Trophoblast cell (in vitro differentiated cells and primary cell): ENCODE measurements around the gene ZW10.

Experiments
- DNase-seq, 2 donors: peaks; one replicate each; pipeline ENCODE4 v3.0.0-alpha.2; 2016
- H2AFZ ChIP-seq: 2 replicates; pipeline ENCODE4 v1.6.1; 2013; ENCODE audit warnings: low read length, moderate library complexity, mild to moderate bottlenecking; ENCODE audit not compliant: insufficient read depth, poor library complexity
- H2AK5ac ChIP-seq: 2 replicates; pipeline ENCODE4 v1.6.1; 2013; ENCODE audit warnings: mild to moderate bottlenecking, low read length
- H2BK120ac ChIP-seq: 2 replicates; pipeline ENCODE4 v1.6.1; 2013; ENCODE audit warnings: low read length, mild to moderate bottlenecking, moderate library complexity; ENCODE audit not compliant: insufficient read depth, poor library complexity
- H2BK12ac ChIP-seq: 2 replicates; pipeline ENCODE4 v1.6.1; 2013; ENCODE audit warnings: mild to moderate bottlenecking, low read length, moderate library complexity
- H2BK5ac ChIP-seq: 2 replicates; pipeline ENCODE4 v1.6.1; 2013; ENCODE audit warnings: low read length, low read depth, moderate library complexity, mild to moderate bottlenecking; ENCODE audit not compliant: poor library complexity
- H3K14ac ChIP-seq: 2 replicates; pipeline ENCODE4 v1.6.1; 2013; ENCODE audit warnings: mild to moderate bottlenecking, low read length
- H3K18ac ChIP-seq: 2 replicates; pipeline ENCODE4 v1.6.1; 2013; ENCODE audit warnings: mild to moderate bottlenecking, low read length
- H3K23ac ChIP-seq: 2 replicates; pipeline ENCODE4 v1.6.1; 2013; ENCODE audit warnings: low read length
- H3K27ac ChIP-seq: 2 replicates; pipeline ENCODE4 v1.5.1; 2013; ENCODE audit warnings: low read depth, mild to moderate bottlenecking, inconsistent platforms, low read length, moderate library complexity
- H3K27me3 ChIP-seq: 2 replicates; pipeline ENCODE4 v1.6.1; 2013; ENCODE audit warnings: inconsistent platforms, mild to moderate bottlenecking, low read length, moderate library complexity; ENCODE audit not compliant: insufficient read depth
- H3K36me3 ChIP-seq, 2 experiments: 1 replicate in 1 of 2; 2 replicates in 1 of 2; pipeline ENCODE4 v1.6.1; 2013; ENCODE audit warnings: low read length in 2 of 2, mild to moderate bottlenecking in 2 of 2, moderate library complexity in 1 of 2; ENCODE audit not compliant: insufficient read depth in 2 of 2, control insufficient read depth in 1 of 2
- H3K4ac ChIP-seq: 2 replicates; pipeline ENCODE4 v1.6.1; 2013; ENCODE audit warnings: low read depth, mild to moderate bottlenecking, low read length, moderate library complexity
- H3K4me1 ChIP-seq, 2 experiments: 1 replicate in 1 of 2; 2 replicates in 1 of 2; pipeline ENCODE4 v1.6.1; 2013; ENCODE audit warnings: low read length in 2 of 2, mild to moderate bottlenecking in 2 of 2, moderate library complexity in 1 of 2; ENCODE audit not compliant: insufficient read depth in 2 of 2, control insufficient read depth in 1 of 2
- H3K4me2 ChIP-seq: 2 replicates; pipeline ENCODE4 v1.6.1; 2013; ENCODE audit warnings: inconsistent platforms, mild to moderate bottlenecking, low read length, moderate library complexity
- H3K4me3 ChIP-seq: 2 replicates; pipeline ENCODE4 v1.5.1; 2013; ENCODE audit warnings: mild to moderate bottlenecking, low read depth, low read length, inconsistent platforms
- H3K79me1 ChIP-seq: one replicate; pipeline ENCODE4 v1.6.1; 2013; ENCODE audit warnings: low read length
- H3K79me2 ChIP-seq: 2 replicates; pipeline ENCODE4 v1.6.1; 2013; ENCODE audit warnings: low read length, mild to moderate bottlenecking; ENCODE audit not compliant: control insufficient read depth, insufficient read depth, poor library complexity
- H3K9ac ChIP-seq: 2 replicates; pipeline ENCODE4 v1.6.1; 2013; ENCODE audit warnings: mild to moderate bottlenecking, low read length
- H3K9me3 ChIP-seq: 2 replicates; pipeline ENCODE4 v1.6.1; 2013; ENCODE audit warnings: low read depth, mild to moderate bottlenecking, control low read depth, inconsistent platforms, low read length; ENCODE audit not compliant: insufficient read depth
- H4K12ac ChIP-seq: 2 replicates; pipeline ENCODE4 v1.6.1; 2013; ENCODE audit warnings: low read depth, mild to moderate bottlenecking, low read length, moderate library complexity
- H4K8ac ChIP-seq: 2 replicates; pipeline ENCODE4 v1.6.1; 2013; ENCODE audit warnings: low read depth, mild to moderate bottlenecking, low read length, moderate library complexity
- H4K91ac ChIP-seq: one replicate; pipeline ENCODE4 v1.6.1; 2013; ENCODE audit warnings: low read depth, mild to moderate bottlenecking, low read length, moderate library complexity
- WGBS: extraction: QIAGEN DNeasy Blood & Tissue Kit; methylation state at CpG from one replicate; pipeline ENCODE4 v1.1.7; 2013; ENCODE audit warnings: missing lambda C conversion rate; ENCODE audit not compliant: insufficient read length, insufficient coverage; ENCODE audit errors: extremely low coverage; 5-methylcytosine and 5-hydroxymethylcytosine counted together

The ZW10 gene

GRCh38 chr11:113781682-113782081 is 8.2 kb upstream of the ZW10 start:
- no CpG with 5 or more reads among the region's 5 CpGs for WGBS
- no peaks in the 10 kb centered on the region for H3K27me3 ChIP-seq
- no peak overlapping the region for H3K27ac ChIP-seq
- no peak overlapping the region for H3K4ac ChIP-seq
- no peak overlapping the region for H4K12ac ChIP-seq
- H4K8ac ChIP-seq, result no peak overlapping the region
- no peaks in the 10 kb centered on the region for H3K79me1 ChIP-seq
- no peak overlapping the region for H3K23ac ChIP-seq
- no peak overlapping the region for H2AFZ ChIP-seq
- H3K9me3 ChIP-seq, result no peaks in the 10 kb centered on the region
- H3K4me3 ChIP-seq, result no peak overlapping the region
- H3K4me1 ChIP-seq, result no peaks in the 10 kb centered on the region
- no peak overlapping the region for H3K9ac ChIP-seq
- no peaks in the 10 kb centered on the region for H3K36me3 ChIP-seq
- no peak overlapping the region for H4K91ac ChIP-seq
- H3K18ac ChIP-seq, result no peak overlapping the region
- no peak overlapping the region for H3K14ac ChIP-seq
- H2AK5ac ChIP-seq, result no peak overlapping the region
- peak; percentile 8 to 26 for DNase-seq
- no peak overlapping the region for H3K4me2 ChIP-seq
- H2BK5ac ChIP-seq, result no peak overlapping the region
- H3K79me2 ChIP-seq, result no peaks in the 10 kb centered on the region
- H2BK12ac ChIP-seq, result no peak overlapping the region
- H2BK120ac ChIP-seq, result no peak overlapping the region

GRCh38 chr11:113779496-113779895 is 6.0 kb upstream of the ZW10 start, which contains the start of gene CLDN25:
TSS of gene CLDN25 (plus strand) at chr11:113779796. CDS start at chr11:113779796, 0 bp downstream.
- Histone ChIP-seq H3K4ac (no peak within 1 kb of the TSS), H2AK5ac (no peak within 1 kb of the TSS), H2BK5ac (no peak within 1 kb of the TSS), H3K9me3 (no peaks in the 10 kb centered on the region), H3K36me3 (no peaks in the 10 kb centered on the region), H3K14ac (no peak within 1 kb of the TSS), H3K27ac (no peak within 1 kb of the TSS), H4K12ac (no peak within 1 kb of the TSS), H4K91ac (no peak within 1 kb of the TSS), H3K23ac (no peak within 1 kb of the TSS), H2BK120ac (no peak within 1 kb of the TSS), H4K8ac (no peak within 1 kb of the TSS), H3K9ac (peak within 1 kb of the TSS; percentile 58), H2BK12ac (no peak within 1 kb of the TSS), H3K4me1 (no peaks in the 10 kb centered on the region), H2AFZ (no peak within 1 kb of the TSS), H3K79me1 (no peaks in the 10 kb centered on the region), H3K27me3 (no peaks in the 10 kb centered on the region), H3K79me2 (no peaks in the 10 kb centered on the region), H3K4me2 (no peak within 1 kb of the TSS), H3K4me3 (no peak within 1 kb of the TSS), H3K18ac (no peak within 1 kb of the TSS)
- no peak for DNase-seq
- WGBS, result no CpG with 5 or more reads among the region's 4 CpGs

GRCh38 chr11:113778111-113778910 is 4.8 kb upstream of the ZW10 start:
- no peak overlapping the region for H2AFZ ChIP-seq
- H4K8ac ChIP-seq, result no peak overlapping the region
- no peak overlapping the region for H3K27ac ChIP-seq
- H3K79me2 ChIP-seq, result peaks cover 1% of the 10 kb centered on the region
- H3K36me3 ChIP-seq, result no peaks in the 10 kb centered on the region
- no peak overlapping the region for H4K91ac ChIP-seq
- H4K12ac ChIP-seq, result no peak overlapping the region
- H3K4me2 ChIP-seq, result no peak overlapping the region
- no peaks in the 10 kb centered on the region for H3K4me1 ChIP-seq
- H2BK120ac ChIP-seq, result no peak overlapping the region
- H3K9ac ChIP-seq, result no peak overlapping the region
- WGBS, result 100% methylated on average over 1 of the region's 11 CpGs
- H3K9me3 ChIP-seq, result no peaks in the 10 kb centered on the region
- no peak overlapping the region for H3K14ac ChIP-seq
- H3K18ac ChIP-seq, result no peak overlapping the region
- H2BK5ac ChIP-seq, result no peak overlapping the region
- peak; percentile 36 to 45 for DNase-seq
- H3K4ac ChIP-seq, result no peak overlapping the region
- no peak overlapping the region for H2AK5ac ChIP-seq
- peaks cover 1% of the 10 kb centered on the region for H3K79me1 ChIP-seq
- no peak overlapping the region for H3K4me3 ChIP-seq
- H3K23ac ChIP-seq, result no peak overlapping the region
- H3K27me3 ChIP-seq, result no peaks in the 10 kb centered on the region
- no peak overlapping the region for H2BK12ac ChIP-seq

- WGBS, result no CpG with 5 or more reads among the region's 1 CpG
- no peak overlapping the region for H2BK12ac ChIP-seq
- H4K91ac ChIP-seq, result no peak overlapping the region
- no peak overlapping the region for H2AK5ac ChIP-seq
- no peak overlapping the region for H3K18ac ChIP-seq
- peaks cover 5% of the 10 kb centered on the region for H3K79me2 ChIP-seq
- H3K14ac ChIP-seq, result no peak overlapping the region
- H3K9ac ChIP-seq, result no peak overlapping the region
- H3K27me3 ChIP-seq, result no peaks in the 10 kb centered on the region
- no peak overlapping the region for H3K23ac ChIP-seq
- H3K79me1 ChIP-seq, result peaks cover 5% of the 10 kb centered on the region
- no peak overlapping the region for H4K8ac ChIP-seq
- H3K27ac ChIP-seq, result no peak overlapping the region
- H3K9me3 ChIP-seq, result no peaks in the 10 kb centered on the region
- no peaks in the 10 kb centered on the region for H3K4me1 ChIP-seq
- H2BK5ac ChIP-seq, result no peak overlapping the region
- no peak overlapping the region for H4K12ac ChIP-seq
- H3K36me3 ChIP-seq, result peaks cover 2% of the 10 kb centered on the region in 2 experiments
- H3K4me3 ChIP-seq, result no peak overlapping the region
- H3K4ac ChIP-seq, result no peak overlapping the region
- DNase-seq, result no peak
- H2BK120ac ChIP-seq, result no peak overlapping the region
- no peak overlapping the region for H3K4me2 ChIP-seq
- no peak overlapping the region for H2AFZ ChIP-seq
Measured at GRCh38 chr11:113774174-113774503, 647 bp upstream of the ZW10 start.
